Fibroblast of pulmonary artery (primary cell): Measurements from ENCODE around the gene CDCA8.

Source experiments
- DNase-seq: peaks from one replicate; pipeline ENCODE4 v3.0.0-alpha.2; 2010; ENCODE audit warnings: low read depth
- H3K4me3 ChIP-seq: replicated peaks from 2 replicates; pipeline ENCODE4 v1.5.1; 2011; ENCODE audit warnings: low read depth, mild to moderate bottlenecking, control low read depth, low read length, moderate library complexity
- CTCF ChIP-seq: IDR thresholded peaks from 2 replicates; pipeline ENCODE4 v1.5.1; 2011; ENCODE audit warnings: mild to moderate bottlenecking, control low read depth, low read length, inconsistent platforms; ENCODE audit errors: missing control alignments

The CDCA8 gene

GRCh38 chr1:37748565-37748964 is 56.2 kb downstream of the CDCA8 start:
- DNase-seq: no peak
- H3K4me3 ChIP-seq: no peak overlapping the region
- TF ChIP-seq CTCF: no peak

GRCh38 chr1:37752213-37752582 is 59.9 kb downstream of the CDCA8 start:
- no peak overlapping the region for H3K4me3 ChIP-seq
- TF ChIP-seq CTCF: no peak
- no peak for DNase-seq

- peak; percentile 6 for DNase-seq
- no peak overlapping the region for H3K4me3 ChIP-seq
- TF ChIP-seq CTCF: no peak
Measured at GRCh38 chr1:37752583-37753471, 60.5 kb downstream of the CDCA8 start.

- no peak for TF ChIP-seq CTCF
- DNase-seq: no peak
- no peak overlapping the region for H3K4me3 ChIP-seq
Measured at GRCh38 chr1:37753473-37754321, 61.4 kb downstream of the CDCA8 start.

- no peak for TF ChIP-seq CTCF
- H3K4me3 ChIP-seq: no peak overlapping the region
- no peak for DNase-seq
Measured at GRCh38 chr1:37755290-37755689, 63.0 kb downstream of the CDCA8 start.

GRCh38 chr1:37755951-37756560 is 63.7 kb downstream of the CDCA8 start:
- TF ChIP-seq CTCF: no peak
- H3K4me3 ChIP-seq: no peak overlapping the region
- no peak for DNase-seq
